Pancreas (tissue), 10 donors: ENCODE measurements around the gene LMNTD2. TPM values are rescaled to one million over a fixed set of nuclear protein-coding genes. Genes with fewer than 3 reads are reported as not detected.

Experiments used
- ATAC-seq, 4 donors: fragments of 200-7000 bp; cut with Tn5 transposase; one replicate each; pipeline versions ENCODE4 v1.8.0 to v1.9.1; 2020; ENCODE audit warnings: mild to moderate bottlenecking in 4 of 4, moderate library complexity in 4 of 4
- DNase-seq, 6 donors: peaks; one replicate each; pipeline ENCODE4 v3.0.0-alpha.2; 2020
- FAIRE-seq: peaks from 2 replicates; lab custom pipeline; 2012; peaks lifted over from hg19 to GRCh38; lab: Jason Lieb, UNC
- H3K27ac ChIP-seq, 4 donors: fragments of 200-600 bp; sonication (generic); 1 replicate in 3 of 4; 2 replicates in 1 of 4; pipeline versions ENCODE4 v1.5.0 to v1.8.0; 2020
- H3K27me3 ChIP-seq, 4 donors: fragments of 200-600 bp; one replicate each; pipeline ENCODE4 v1.8.0; 2021
- H3K36me3 ChIP-seq, 3 donors: fragments of 200-600 bp; sonication (generic) in 1 of 3; one replicate each; pipeline versions ENCODE4 v1.5.0 to v1.8.0; 2020 to 2021
- H3K4me1 ChIP-seq, 3 donors: fragments of 200-600 bp; one replicate each; pipeline ENCODE4 v1.8.0; 2021
- H3K4me3 ChIP-seq, 4 donors: fragments of 200-600 bp; sonication (generic) in 2 of 4; one replicate each; pipeline versions ENCODE4 v1.5.0 to v1.8.0; 2020 to 2021
- H3K9me3 ChIP-seq, 4 donors: fragments of 200-600 bp; one replicate each; pipeline ENCODE4 v1.8.0; 2021
- WGBS, 2 donors: extraction: QIAGEN DNeasy Blood & Tissue Kit; methylation state at CpG; one replicate each; pipeline ENCODE4 v1.1.7; 2013; 5-methylcytosine and 5-hydroxymethylcytosine counted together
- intact Hi-C, 3 donors: fragments of 100-400 bp; cut with DNase I; formaldehyde crosslinking; loops; one replicate each; pipeline versions ENCODE4 v1.11.1 to v1.14.2; 2022
- polyA plus RNA-seq, 2 donors: library from polyadenylated mRNA; stranded (reverse); fragments of 200-250 nt; gene quantifications; one replicate each; pipeline ENCODE4 v1.2.3, GENCODE V29; 2013
- total RNA-seq, 6 donors: library from RNA; stranded (reverse); fragmentation: NEBNext Ultra II Directional in 4 of 6; extraction: Animal tissue kit (Norgen Biotek cat#: 25700) in 4 of 6; gene quantifications; one replicate each; pipeline versions ENCODE4 v1.2.1 to v1.2.4, GENCODE V29; 2021 to 2023
- TF ChIP-seq, protein P1 (sequence below), 4 donors: fragments of 200-600 bp; sonication (generic) in 3 of 4; IDR thresholded peaks; one replicate each; pipeline versions ENCODE4 v1.5.0 to v1.8.0; 2021; ENCODE audit warnings: antibody characterized with exemption in 4 of 4
- donor health status: healthy with polysubstance abuse.
- donor health status: DM: no; HTN: no; CAD: no; lungs with moderate emphysema.
- donor health status: DM: no; HTN: no; CAD: no.
- donor health status: control.
- donor health status: control.
- donor health status: Bipolar disorder and iron deficiency.
- donor health status: DM: yes; HTN: yes; CAD: no.
- donor health status: DM: no; HTN: no; CAD: no.
- donor health status: DM: no; HTN: no; CAD: no.
- donor health status: DM: yes; HTN: yes; CAD: no.

The LMNTD2 gene
- total and polyA plus RNA-seq, 8 donors: 2.7 to 24.2 (median 5.9) TPM

DNA sequence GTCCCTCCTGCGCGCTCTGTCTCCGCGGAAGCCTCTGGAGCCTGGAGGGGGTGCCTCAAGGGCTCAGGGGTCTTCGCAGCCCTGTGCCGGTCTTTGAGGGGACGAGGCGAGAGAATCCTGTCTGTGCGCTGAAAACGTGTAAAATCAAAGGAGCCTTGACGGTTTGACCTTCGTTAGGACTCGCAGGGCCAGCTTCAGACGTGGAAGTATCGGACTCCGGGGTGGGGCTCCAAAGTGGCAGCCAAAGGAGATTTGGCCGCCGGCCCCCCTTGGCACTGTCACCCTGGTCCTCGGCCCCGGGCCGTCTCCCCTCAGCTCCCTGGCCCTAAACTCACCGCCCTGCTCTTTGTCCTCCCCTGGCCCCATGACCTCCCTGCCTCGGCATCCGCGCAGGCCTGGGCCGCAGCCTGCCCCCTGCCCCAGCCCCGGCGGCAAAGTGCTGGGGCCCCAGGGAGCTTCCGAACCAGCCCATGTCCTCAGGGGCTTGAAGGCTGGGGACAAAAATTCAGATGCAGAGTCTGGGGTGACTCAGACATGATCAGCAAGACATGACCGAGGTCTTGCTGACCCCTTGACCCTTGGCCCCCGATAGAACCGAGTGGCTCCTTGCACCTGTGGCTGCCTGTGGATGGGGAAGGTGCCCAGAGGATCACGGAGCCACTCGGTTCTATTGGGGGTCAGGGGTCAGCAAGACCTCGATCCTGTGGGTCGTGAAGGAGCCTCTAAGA, 8.8 kb upstream of the LMNTD2 start:
- H3K27ac ChIP-seq: peak overlapping the region in 3 of 4 donors; percentile 33 to 76 (median 51)
- WGBS, 2 donors: 39 to 42% methylated on average over 30 to 36 of the region's 36 CpGs

DNA sequence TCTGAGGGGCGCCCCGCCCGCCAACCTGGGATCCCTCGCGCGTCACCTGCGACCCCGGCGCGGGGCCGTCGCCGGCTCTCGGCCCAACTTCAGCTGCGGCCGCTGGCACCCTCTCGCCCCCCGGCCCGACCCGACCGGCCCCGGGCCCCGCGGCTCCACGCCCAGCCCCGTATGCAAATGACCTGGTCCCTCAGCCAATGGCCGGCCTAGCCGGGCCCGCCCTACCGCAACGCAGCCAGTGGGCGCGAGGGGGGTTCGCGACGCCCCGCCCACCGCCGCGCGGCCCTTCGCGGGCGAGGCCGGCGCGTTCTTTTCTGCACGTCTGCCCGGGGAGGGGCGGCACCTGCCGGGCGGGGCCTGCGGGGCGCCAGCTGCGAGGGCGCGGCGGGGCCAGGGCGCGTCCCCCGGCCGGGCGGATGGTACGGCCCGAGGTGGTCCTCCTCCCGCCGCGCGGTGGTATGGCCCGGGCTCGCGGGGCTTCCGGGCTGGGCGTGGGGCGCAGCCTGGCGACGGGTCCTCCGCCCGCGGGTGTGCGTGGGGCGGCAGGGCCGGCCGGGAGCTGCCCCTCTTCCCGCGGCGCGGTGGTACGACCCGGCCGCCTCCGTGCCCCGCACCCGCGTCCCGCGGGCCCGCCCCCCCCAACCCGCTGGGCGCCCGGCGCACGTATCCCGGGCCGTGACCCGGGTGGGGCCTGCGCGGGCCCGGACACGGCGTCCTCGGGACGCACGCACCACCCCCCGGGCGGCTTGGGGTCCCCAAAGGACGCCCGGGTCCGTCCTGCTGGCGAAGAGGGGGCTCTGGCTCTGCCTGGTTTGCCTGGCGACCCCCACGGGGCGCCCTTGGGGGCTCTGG, 8.0 kb upstream of the LMNTD2 start:
- Histone ChIP-seq H3K36me3 (no peaks in the 10 kb centered on the region), H3K27me3 (no peaks in the 10 kb centered on the region), H3K27ac (peak overlapping the region; percentile 39 to 76 (median 48)), H3K4me3 (peak overlapping the region; percentile 33 to 65 (median 48)), H3K9me3 (no peaks in the 10 kb centered on the region), H3K4me1 (peaks cover 0 to 7% (median 0%) of the 10 kb centered on the region in 3 donors)
- FAIRE-seq (no peak), DNase-seq (peak; percentile 89 to 99 (median 96)), ATAC-seq (peak; percentile 91 to 96 (median 94))
- WGBS, 2 donors: 0 to 1% methylated on average over 63 to 123 of the region's 123 CpGs
- TF ChIP-seq, protein P1, sequence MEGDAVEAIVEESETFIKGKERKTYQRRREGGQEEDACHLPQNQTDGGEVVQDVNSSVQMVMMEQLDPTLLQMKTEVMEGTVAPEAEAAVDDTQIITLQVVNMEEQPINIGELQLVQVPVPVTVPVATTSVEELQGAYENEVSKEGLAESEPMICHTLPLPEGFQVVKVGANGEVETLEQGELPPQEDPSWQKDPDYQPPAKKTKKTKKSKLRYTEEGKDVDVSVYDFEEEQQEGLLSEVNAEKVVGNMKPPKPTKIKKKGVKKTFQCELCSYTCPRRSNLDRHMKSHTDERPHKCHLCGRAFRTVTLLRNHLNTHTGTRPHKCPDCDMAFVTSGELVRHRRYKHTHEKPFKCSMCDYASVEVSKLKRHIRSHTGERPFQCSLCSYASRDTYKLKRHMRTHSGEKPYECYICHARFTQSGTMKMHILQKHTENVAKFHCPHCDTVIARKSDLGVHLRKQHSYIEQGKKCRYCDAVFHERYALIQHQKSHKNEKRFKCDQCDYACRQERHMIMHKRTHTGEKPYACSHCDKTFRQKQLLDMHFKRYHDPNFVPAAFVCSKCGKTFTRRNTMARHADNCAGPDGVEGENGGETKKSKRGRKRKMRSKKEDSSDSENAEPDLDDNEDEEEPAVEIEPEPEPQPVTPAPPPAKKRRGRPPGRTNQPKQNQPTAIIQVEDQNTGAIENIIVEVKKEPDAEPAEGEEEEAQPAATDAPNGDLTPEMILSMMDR (IDR thresholded peaks at IDR 0.05): no peak
- intact Hi-C loops: no loop called here

More for the DNA sequence above, 8.8 kb upstream of the LMNTD2 start:
- no peaks in the 10 kb centered on the region for H3K36me3 ChIP-seq
- H3K27me3 ChIP-seq: no peaks in the 10 kb centered on the region
- peak in 3 of 6 donors; percentile 56 to 80 (median 64) for DNase-seq
- H3K4me3 ChIP-seq: peak overlapping the region; percentile 33 to 65 (median 48)
- H3K9me3 ChIP-seq: no peaks in the 10 kb centered on the region
- no peak for ATAC-seq
- FAIRE-seq: no peak
- H3K4me1 ChIP-seq: peaks cover 0 to 7% (median 0%) of the 10 kb centered on the region in 3 donors
- intact Hi-C loops: no loop called here
- TF ChIP-seq, protein P1 (IDR thresholded peaks at IDR 0.05): no peak

DNA sequence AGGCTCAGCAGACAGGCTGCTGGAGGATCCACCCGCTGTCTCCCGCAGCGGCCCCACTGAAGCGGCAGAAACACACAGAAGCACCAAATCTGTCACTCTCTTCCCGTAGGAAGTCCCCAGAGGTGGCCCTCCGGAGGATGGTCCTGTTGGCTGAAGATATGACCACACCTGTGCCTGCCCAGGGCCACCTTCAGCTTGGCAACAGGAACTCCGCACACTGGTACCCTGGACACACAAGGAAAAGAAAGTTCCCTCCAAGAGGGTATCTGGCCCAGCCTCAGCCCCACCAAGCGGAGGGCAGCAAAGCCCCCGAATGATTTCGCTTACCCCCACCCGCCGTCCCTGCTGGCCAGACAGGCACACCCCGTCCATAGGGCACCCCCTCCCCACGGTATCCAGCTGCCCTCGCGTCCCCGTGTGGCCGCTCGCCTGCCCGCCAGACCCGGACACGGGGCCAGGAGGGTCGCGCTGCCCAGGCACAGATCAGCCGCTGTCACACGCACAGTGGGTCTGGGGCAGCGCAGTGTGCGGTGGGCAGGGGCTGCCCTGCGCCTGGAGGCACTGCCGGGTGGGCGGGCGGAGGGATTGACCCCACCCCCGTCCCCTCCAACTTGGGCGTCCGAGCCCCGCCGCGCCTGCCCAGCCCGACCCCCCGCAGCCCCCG, 7.2 kb upstream of the LMNTD2 start:
- peaks cover 0 to 10% (median 0%) of the 10 kb centered on the region in 3 donors for H3K4me1 ChIP-seq
- peak overlapping the region; percentile 23 to 65 (median 48) for H3K4me3 ChIP-seq
- FAIRE-seq (no peak), ATAC-seq (peak in 1 of 4 donors; percentile 2), DNase-seq (peak in 3 of 6 donors; percentile 54 to 84 (median 68))
- intact Hi-C loops: no loop called here
- WGBS, 2 donors: 22 to 24% methylated on average over 40 to 41 of the region's 41 CpGs
- TF ChIP-seq, protein P1 (IDR thresholded peaks at IDR 0.05): no peak
- H3K9me3 ChIP-seq: no peaks in the 10 kb centered on the region
- H3K27me3 ChIP-seq: no peaks in the 10 kb centered on the region
- H3K36me3 ChIP-seq: no peaks in the 10 kb centered on the region
- peak overlapping the region; percentile 39 to 76 (median 48) for H3K27ac ChIP-seq

DNA sequence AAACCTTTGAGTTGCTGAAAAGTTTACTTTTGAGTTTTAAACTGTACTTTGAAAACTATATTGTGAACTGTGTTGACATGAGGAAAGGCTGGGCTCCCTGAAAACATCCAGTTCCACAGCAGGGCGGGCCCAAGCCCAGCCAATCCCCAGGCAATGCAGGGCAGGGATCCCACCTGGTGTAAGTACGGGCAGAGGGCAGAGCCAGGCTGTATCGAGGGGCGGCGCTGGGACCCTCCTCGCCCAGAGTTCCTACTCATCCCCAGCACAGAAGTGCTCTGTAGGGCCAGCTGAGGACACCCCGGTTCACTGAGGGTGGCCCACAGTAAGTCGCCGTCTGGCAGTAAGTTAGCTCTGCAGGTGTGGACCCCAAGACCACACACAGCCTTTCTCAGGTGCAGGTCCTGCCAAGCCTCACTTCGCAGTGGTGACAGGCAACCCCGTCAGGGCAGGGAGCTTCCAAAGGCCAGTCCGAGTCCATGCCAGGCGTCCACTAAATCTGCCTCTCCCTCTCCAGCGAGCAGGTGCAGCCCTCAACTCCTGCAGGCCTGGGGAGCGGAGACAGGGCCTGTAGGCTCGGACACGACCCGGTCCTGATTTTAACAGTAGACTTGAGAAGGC, 6.6 kb upstream of the LMNTD2 start:
- Histone ChIP-seq H3K4me3 (peak overlapping the region in 1 of 4 donors; percentile 65), H3K36me3 (no peaks in the 10 kb centered on the region), H3K9me3 (no peaks in the 10 kb centered on the region), H3K27ac (peak overlapping the region in 3 of 4 donors; percentile 39 to 76 (median 44)), H3K4me1 (peaks cover 0 to 15% (median 5%) of the 10 kb centered on the region in 3 donors), H3K27me3 (no peaks in the 10 kb centered on the region)
- no peak for ATAC-seq
- TF ChIP-seq, protein P1 (IDR thresholded peaks at IDR 0.05): no peak
- no peak for FAIRE-seq
- peak in 2 of 6 donors; percentile 58 to 74 for DNase-seq
- WGBS, 2 donors: 87 to 96% methylated on average over 18 of the region's 18 CpGs
- intact Hi-C loops: no loop called here
